Liver (tissue), 3 donors: ENCODE results near the gene KANSL3.

Source experiments
- ATF3 ChIP-seq: IDR thresholded peaks from 2 replicates; pipeline ENCODE4 v1.6.1; 2016; ENCODE audit warnings: antibody characterized with exemption
- FOXA2 ChIP-seq: IDR thresholded peaks from 2 replicates; pipeline ENCODE4 v1.6.1; 2016; ENCODE audit warnings: antibody characterized with exemption
- GABPA ChIP-seq, 2 donors: IDR thresholded peaks in 1 of 2; conservative IDR thresholded peaks in 1 of 2; 2 replicates each; pipeline ENCODE4 v1.6.1; 2016; ENCODE audit warnings: antibody characterized with exemption in 2 of 2, mild to moderate bottlenecking in 1 of 2, moderate library complexity in 1 of 2
- HNF4A ChIP-seq, 2 donors: conservative IDR thresholded peaks; 2 replicates each; pipeline ENCODE4 v1.6.1; 2016; ENCODE audit warnings: antibody characterized with exemption in 2 of 2, mild to moderate bottlenecking in 2 of 2
- MAX ChIP-seq: IDR thresholded peaks from 2 replicates; pipeline ENCODE4 v1.6.1; 2016; ENCODE audit warnings: antibody characterized with exemption
- RAD21 ChIP-seq, 2 donors: IDR thresholded peaks; 2 replicates each; pipeline ENCODE4 v1.6.1; 2016; ENCODE audit warnings: antibody characterized with exemption in 2 of 2, mild to moderate bottlenecking in 2 of 2
- REST ChIP-seq: IDR thresholded peaks from 2 replicates; pipeline ENCODE4 v1.6.1; 2016; ENCODE audit warnings: antibody characterized with exemption, mild to moderate bottlenecking
- RXRA ChIP-seq, 2 donors: IDR thresholded peaks; 2 replicates each; pipeline ENCODE4 v1.6.1; 2017 to 2018; ENCODE audit warnings: antibody characterized with exemption in 2 of 2, mild to moderate bottlenecking in 1 of 2
- SP1 ChIP-seq: IDR thresholded peaks from 2 replicates; pipeline ENCODE4 v1.6.1; 2018; ENCODE audit warnings: antibody characterized with exemption, mild to moderate bottlenecking
- TAF1 ChIP-seq: conservative IDR thresholded peaks from 2 replicates; pipeline ENCODE4 v1.6.1; 2016; ENCODE audit warnings: antibody characterized with exemption, mild to moderate bottlenecking
- YY1 ChIP-seq: IDR thresholded peaks from 2 replicates; pipeline ENCODE4 v1.6.1; 2016; ENCODE audit warnings: antibody characterized with exemption, mild to moderate bottlenecking
- TF ChIP-seq, protein P1 (sequence below): fragments of 150-350 bp; IDR thresholded peaks from 2 replicates; pipeline ENCODE4 v1.5.1; 2017; ENCODE audit warnings: improper control_type of control experiment, low read depth, low read length; ENCODE audit not compliant: missing input control
- donor health status: healthy.
- donor health status: healthy.

DNA sequence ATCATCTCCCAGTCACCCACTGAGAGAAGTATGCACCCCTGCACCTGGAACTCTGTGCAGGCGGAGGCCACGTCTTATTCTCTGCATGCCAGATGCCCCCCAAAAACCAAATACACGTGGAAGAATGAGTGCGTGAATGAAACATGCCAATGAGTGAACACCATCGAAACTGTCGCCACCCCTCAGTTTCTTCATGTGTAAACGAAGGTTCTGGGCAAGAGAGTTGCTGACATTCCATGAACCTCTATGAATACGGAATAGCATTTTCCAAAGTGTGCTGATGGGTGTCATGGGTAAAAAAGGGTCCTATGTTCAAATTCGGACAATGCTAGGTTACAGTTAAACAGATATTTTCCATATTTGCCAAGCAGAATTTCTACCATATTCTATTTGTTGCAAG is 24.2 kb upstream of the KANSL3 start:
- no peak for TF ChIP-seq RAD21 (IDR thresholded peaks at IDR 0.05)
- TF ChIP-seq, protein P1, sequence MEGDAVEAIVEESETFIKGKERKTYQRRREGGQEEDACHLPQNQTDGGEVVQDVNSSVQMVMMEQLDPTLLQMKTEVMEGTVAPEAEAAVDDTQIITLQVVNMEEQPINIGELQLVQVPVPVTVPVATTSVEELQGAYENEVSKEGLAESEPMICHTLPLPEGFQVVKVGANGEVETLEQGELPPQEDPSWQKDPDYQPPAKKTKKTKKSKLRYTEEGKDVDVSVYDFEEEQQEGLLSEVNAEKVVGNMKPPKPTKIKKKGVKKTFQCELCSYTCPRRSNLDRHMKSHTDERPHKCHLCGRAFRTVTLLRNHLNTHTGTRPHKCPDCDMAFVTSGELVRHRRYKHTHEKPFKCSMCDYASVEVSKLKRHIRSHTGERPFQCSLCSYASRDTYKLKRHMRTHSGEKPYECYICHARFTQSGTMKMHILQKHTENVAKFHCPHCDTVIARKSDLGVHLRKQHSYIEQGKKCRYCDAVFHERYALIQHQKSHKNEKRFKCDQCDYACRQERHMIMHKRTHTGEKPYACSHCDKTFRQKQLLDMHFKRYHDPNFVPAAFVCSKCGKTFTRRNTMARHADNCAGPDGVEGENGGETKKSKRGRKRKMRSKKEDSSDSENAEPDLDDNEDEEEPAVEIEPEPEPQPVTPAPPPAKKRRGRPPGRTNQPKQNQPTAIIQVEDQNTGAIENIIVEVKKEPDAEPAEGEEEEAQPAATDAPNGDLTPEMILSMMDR: no peak
- no peak for TF ChIP-seq REST
- no peak for TF ChIP-seq SP1
- TF ChIP-seq HNF4A (conservative IDR thresholded peaks at IDR 0.05): no peak
- no peak for TF ChIP-seq FOXA2
- TF ChIP-seq MAX: no peak
- TF ChIP-seq RXRA (IDR thresholded peaks at IDR 0.05): no peak
- no peak for TF ChIP-seq GABPA (IDR thresholded peaks at IDR 0.05 in 1 of 2, conservative IDR thresholded peaks at IDR 0.05 in 1 of 2)
- no peak for TF ChIP-seq YY1
- TF ChIP-seq ATF3: no peak
- no peak for TF ChIP-seq TAF1
